Naive thymus-derived CD4-positive, alpha-beta T cell (primary cell): Measurements from ENCODE around the gene UBE2D2. TPM values are rescaled to one million over a fixed set of nuclear protein-coding genes. Genes with fewer than 3 reads are reported as not detected.

Experiments used
- ATAC-seq: fragments of 150-1000 bp; cut with Tn5 transposase; 2 replicates; pipeline ENCODE4 v1.10.0; 2021; ENCODE audit warnings: mild to moderate bottlenecking, moderate library complexity
- CTCF ChIA-PET: fragments of 350-600 bp; sonication (Branson Sonifier 250); formaldehyde crosslinking; loops from one replicate; lab custom pipeline; 2021; ENCODE audit warnings: antibody characterized with exemption; lab: Charles Lee
- POLR2A ChIA-PET: fragments of 350-600 bp; sonication (Branson Sonifier 250); formaldehyde crosslinking; loops from one replicate; lab custom pipeline; 2021; ENCODE audit warnings: antibody characterized with exemption, inconsistent platforms; lab: Charles Lee
- DNase-seq, 9 donors: peaks; one replicate each; pipeline versions ENCODE4 v3.0.0 to v3.0.0-alpha.2; 2020 to 2022; ENCODE audit warnings: mixed read lengths in 1 of 9
- H3K27ac ChIP-seq: one replicate; pipeline ENCODE4 v1.7.0; 2013; ENCODE audit warnings: mild to moderate bottlenecking, low read depth, low read length, moderate library complexity
- H3K27me3 ChIP-seq, 2 donors: one replicate each; pipeline ENCODE4 v1.7.0; 2013; ENCODE audit warnings: low read length in 2 of 2, mild to moderate bottlenecking in 2 of 2, moderate library complexity in 2 of 2; ENCODE audit not compliant: control insufficient read depth in 2 of 2, insufficient read depth in 2 of 2
- H3K36me3 ChIP-seq, 3 experiments: 1 replicate in 2 of 3; 2 replicates in 1 of 3; pipeline ENCODE4 v1.7.0; 2013; ENCODE audit warnings: low read length in 3 of 3, mild to moderate bottlenecking in 3 of 3, moderate library complexity in 1 of 3; ENCODE audit not compliant: insufficient read depth in 3 of 3, control insufficient read depth in 2 of 3
- H3K4me1 ChIP-seq, 2 donors: one replicate each; pipeline ENCODE4 v1.7.0; 2013; ENCODE audit warnings: low read length in 2 of 2, mild to moderate bottlenecking in 2 of 2, moderate library complexity in 1 of 2; ENCODE audit not compliant: control insufficient read depth in 2 of 2, insufficient read depth in 2 of 2
- H3K4me3 ChIP-seq: 2 replicates; pipeline ENCODE4 v1.7.0; 2013; ENCODE audit warnings: mild to moderate bottlenecking, low read length
- H3K9me3 ChIP-seq, 3 experiments: 1 replicate in 2 of 3; 2 replicates in 1 of 3; pipeline ENCODE4 v1.7.0; 2013; ENCODE audit warnings: low read length in 3 of 3; ENCODE audit not compliant: control insufficient read depth in 2 of 3
- H3K27ac Mint-ChIP-seq, 9 donors: one replicate each; pipeline ENCODE4 v1.8.0; 2020 to 2022; ENCODE audit warnings: mixed read lengths in 9 of 9, mild to moderate bottlenecking in 8 of 9, moderate library complexity in 5 of 9, inconsistent platforms in 2 of 9
- H3K27me3 Mint-ChIP-seq, 5 donors: one replicate each; pipeline ENCODE4 v1.8.0; 2021 to 2022; ENCODE audit warnings: mixed read lengths in 5 of 5, mild to moderate bottlenecking in 1 of 5
- H3K36me3 Mint-ChIP-seq, 5 donors: one replicate each; pipeline ENCODE4 v1.8.0; 2020 to 2022; ENCODE audit warnings: mixed read lengths in 5 of 5, mild to moderate bottlenecking in 3 of 5, inconsistent platforms in 1 of 5
- H3K4me1 Mint-ChIP-seq, 7 donors: one replicate each; pipeline ENCODE4 v1.8.0; 2020 to 2022; ENCODE audit warnings: mixed read lengths in 7 of 7, mild to moderate bottlenecking in 3 of 7, inconsistent platforms in 1 of 7
- H3K4me3 Mint-ChIP-seq, 10 donors: one replicate each; pipeline ENCODE4 v1.8.0; 2020 to 2022; ENCODE audit warnings: mild to moderate bottlenecking in 10 of 10, mixed read lengths in 10 of 10, moderate library complexity in 6 of 10, inconsistent platforms in 2 of 10
- H3K9me3 Mint-ChIP-seq, 11 donors: one replicate each; pipeline ENCODE4 v1.8.0; 2020 to 2022; ENCODE audit warnings: mixed read lengths in 11 of 11, mild to moderate bottlenecking in 4 of 11, inconsistent platforms in 1 of 11, moderate library complexity in 1 of 11
- intact Hi-C, 2 donors: fragments of 100-400 bp; cut with micrococcal nuclease; formaldehyde crosslinking; loops; one replicate each; pipeline ENCODE4 v1.15.1; 2023
- polyA plus RNA-seq, 2 donors: library from polyadenylated mRNA; unstranded; fragments of 300-500 nt; fragmentation: Illumina TruSeq; gene quantifications; one replicate each; pipeline ENCODE4 v1.2.3, GENCODE V29; 2021
- total RNA-seq, 6 experiments: library from RNA in 5 of 6; stranded (reverse) in 5 of 6; gene quantifications; 1 replicate in 5 of 6; 2 replicates in 1 of 6; pipeline ENCODE4 v1.2.3 and lab custom pipeline; 2021 to 2026

The UBE2D2 gene
- total and polyA plus RNA-seq, 7 experiments from 2014 or later, result 145 to 343 (median 210) TPM

DNA sequence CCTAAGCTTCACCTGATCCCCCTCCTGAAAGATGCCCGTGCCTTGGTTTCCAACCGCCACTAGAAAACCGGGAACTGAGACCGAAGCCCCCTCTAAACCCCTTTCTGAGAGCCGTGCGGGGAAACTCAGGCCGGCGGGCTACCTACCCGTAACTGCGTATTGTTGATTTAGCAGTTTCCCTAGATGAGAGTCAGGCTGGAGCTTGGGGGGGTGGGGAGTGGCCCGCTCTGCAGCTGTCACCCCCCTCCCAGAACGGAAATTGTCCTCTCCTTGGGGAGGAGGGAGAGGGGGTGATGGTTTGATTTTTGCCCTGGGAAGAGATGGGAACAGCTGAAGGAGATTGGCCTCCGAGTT lies 89.5 kb downstream of the UBE2D2 start:
- Histone ChIP-seq H3K9me3 (no peaks in the 10 kb centered on the region), H3K4me1 (peaks cover 19 to 39% of the 10 kb centered on the region in 2 donors), H3K27ac (no peak overlapping the region), H3K36me3 (no peaks in the 10 kb centered on the region), H3K27me3 (peaks cover 3 to 33% of the 10 kb centered on the region in 2 donors), H3K4me3 (no peak overlapping the region)
- CTCF ChIA-PET, result interaction anchor here (1.0 kb wide), 1 partner anchor 17 kb away, joined by 3 read pairs; no protein-coding TSS in a partner anchor
- ATAC-seq, result no peak
- Mint-ChIP-seq H3K4me1 (peaks cover 10 to 52% (median 38%) of the 10 kb centered on the region in 7 donors), H3K27ac (peak overlapping the region in 1 of 9 donors; percentile 52), H3K27me3 (peaks cover 37 to 72% (median 51%) of the 10 kb centered on the region in 5 donors), H3K4me3 (peak overlapping the region in 8 of 10 donors; percentile 49 to 94 (median 84)), H3K9me3 (peaks cover 0 to 6% (median 0%) of the 10 kb centered on the region in 11 donors), H3K36me3 (peaks cover 0 to 3% (median 0%) of the 10 kb centered on the region in 5 donors)
- POLR2A ChIA-PET, result interaction anchor here (1.6 kb wide), 1 partner anchor 14 kb away, joined by 3 read pairs; no protein-coding TSS in a partner anchor
- no peak for DNase-seq
- intact Hi-C loops, result loop anchor here (1.0 to 2.0 kb wide), 2 partner anchors 14 to 18 kb away; no protein-coding TSS in a partner anchor

DNA sequence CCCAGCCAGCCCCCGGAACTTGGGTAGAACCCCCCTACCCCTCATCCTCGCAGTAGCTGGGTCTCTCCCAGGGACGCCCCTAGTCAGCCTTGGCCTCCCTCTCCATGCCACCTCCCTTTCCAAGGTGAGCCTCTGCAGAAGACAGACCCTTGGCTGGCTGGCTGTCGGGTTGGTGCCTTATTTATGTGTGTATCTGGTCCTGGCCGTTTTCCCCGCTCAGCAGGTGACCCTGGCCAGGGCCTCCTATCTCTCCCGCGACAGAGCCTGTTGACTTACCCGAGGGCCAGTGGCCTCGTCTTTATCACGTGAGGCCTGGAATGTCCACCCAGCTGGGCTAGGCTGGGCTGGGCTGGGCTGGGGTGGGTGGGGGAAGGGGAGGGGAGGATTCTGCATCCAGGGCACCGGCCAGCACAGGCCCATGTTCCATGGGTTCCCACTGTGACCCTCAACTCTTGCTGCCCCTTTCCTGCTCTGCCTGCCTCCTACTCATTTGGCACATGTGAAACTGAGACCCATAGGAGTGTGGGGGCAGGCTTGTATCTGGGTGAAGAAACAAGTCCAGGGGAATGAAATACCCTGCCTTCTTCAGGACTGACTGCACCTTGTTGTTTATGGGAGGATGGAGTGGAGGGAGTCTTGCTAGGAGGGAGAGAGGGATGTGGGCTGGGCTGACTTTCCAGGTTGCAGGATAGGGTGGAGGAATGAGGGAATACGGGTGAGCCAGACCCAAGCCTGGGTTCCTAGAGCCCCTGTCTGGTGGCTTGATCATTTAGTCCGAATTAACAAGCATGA lies 90.1 kb downstream of the UBE2D2 start:
- no peak overlapping the region for H3K4me3 ChIP-seq
- Mint-ChIP-seq H3K27me3 (peaks cover 40 to 67% (median 51%) of the 10 kb centered on the region in 5 donors), H3K36me3 (peaks cover 0 to 3% (median 0%) of the 10 kb centered on the region in 5 donors), H3K4me1 (peaks cover 10 to 52% (median 38%) of the 10 kb centered on the region in 7 donors), H3K27ac (no peak overlapping the region), H3K4me3 (peak overlapping the region in 8 of 10 donors; percentile 38 to 94 (median 84)), H3K9me3 (peaks cover 0 to 6% (median 0%) of the 10 kb centered on the region in 11 donors)
- H3K36me3 ChIP-seq, result no peaks in the 10 kb centered on the region
- peaks cover 3 to 33% of the 10 kb centered on the region in 2 donors for H3K27me3 ChIP-seq
- no peak for ATAC-seq
- DNase-seq, result no peak
- ChIA-PET POLR2A (interaction anchor here (1.6 kb wide), 1 partner anchor 14 kb away, joined by 3 read pairs; no protein-coding TSS in a partner anchor), CTCF (interaction anchor here (1.0 kb wide), 1 partner anchor 18 kb away, joined by 3 read pairs; no protein-coding TSS in a partner anchor)
- H3K27ac ChIP-seq, result no peak overlapping the region
- H3K4me1 ChIP-seq, result peaks cover 19 to 39% of the 10 kb centered on the region in 2 donors
- no peaks in the 10 kb centered on the region for H3K9me3 ChIP-seq
- intact Hi-C loops, result loop anchor here in 1 of 2 donors (2.0 kb wide), 1 partner anchor 18 kb away; no protein-coding TSS in a partner anchor

DNA sequence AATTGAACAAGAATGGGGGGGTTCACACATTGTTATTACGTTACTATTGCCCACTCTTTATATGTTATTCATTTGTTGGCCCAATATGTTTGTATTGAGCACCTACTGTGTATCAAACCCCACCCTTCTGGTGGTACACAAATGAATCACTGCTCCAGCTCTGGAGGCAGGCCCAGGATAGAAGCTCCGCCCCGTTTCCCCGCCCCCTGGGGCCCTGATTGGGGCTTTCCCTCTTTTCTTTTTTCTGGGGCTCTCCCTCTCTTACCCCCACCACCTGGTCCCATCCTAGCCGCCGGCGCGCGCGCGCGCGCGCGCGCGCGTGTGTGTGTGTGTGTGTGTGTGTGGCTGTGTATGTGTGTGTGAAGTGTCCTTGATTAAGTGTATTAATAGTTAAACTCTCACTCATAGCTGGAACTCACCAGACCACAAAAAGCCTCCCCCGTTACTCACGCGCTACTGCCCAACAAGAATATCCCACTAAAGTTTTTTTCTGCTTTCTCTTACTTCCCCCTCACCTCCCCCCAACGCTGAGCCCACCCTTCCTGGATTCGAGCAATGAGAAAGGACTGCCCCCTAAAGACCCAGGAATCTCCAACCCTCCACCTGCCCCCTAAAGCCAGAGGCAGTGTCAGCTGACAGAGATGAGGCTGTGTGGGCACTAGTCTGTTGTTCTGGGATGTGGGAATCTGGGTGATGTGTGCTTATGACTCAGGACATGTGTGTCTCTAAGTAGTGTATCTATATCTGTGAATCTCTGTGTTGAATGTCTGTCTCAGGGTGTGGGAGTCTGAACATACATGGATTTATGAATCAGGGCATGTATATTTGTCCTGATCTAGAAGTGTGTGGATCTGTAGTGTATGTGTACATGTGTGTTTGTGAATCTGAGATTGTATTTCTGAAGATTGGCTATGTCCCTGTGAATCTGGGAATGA lies 91.0 kb downstream of the UBE2D2 start:
- peaks cover 0 to 6% (median 0%) of the 10 kb centered on the region in 11 donors for H3K9me3 Mint-ChIP-seq
- H3K36me3 ChIP-seq, result no peaks in the 10 kb centered on the region
- peaks cover 12 to 44% (median 35%) of the 10 kb centered on the region in 7 donors for H3K4me1 Mint-ChIP-seq
- H3K27me3 Mint-ChIP-seq, result peaks cover 36 to 58% (median 45%) of the 10 kb centered on the region in 5 donors
- peaks cover 19 to 33% of the 10 kb centered on the region in 2 donors for H3K4me1 ChIP-seq
- H3K36me3 Mint-ChIP-seq, result peaks cover 0 to 3% (median 0%) of the 10 kb centered on the region in 5 donors
- DNase-seq (peak in 3 of 9 donors; percentile 39 to 63 (median 54)), ATAC-seq (peak; percentile 66)
- H3K4me3 ChIP-seq, result no peak overlapping the region
- peak overlapping the region in 1 of 9 donors; percentile 3 for H3K27ac Mint-ChIP-seq
- peak overlapping the region in 6 of 10 donors; percentile 5 to 94 (median 20) for H3K4me3 Mint-ChIP-seq
- CTCF ChIA-PET, result interaction anchor here (1.0 to 1.8 kb wide), 2 partner anchors 19 to 41 kb away, joined by 3 read pairs; no protein-coding TSS in a partner anchor
- POLR2A ChIA-PET, result no interaction called here
- intact Hi-C loops, result loop anchor here in 1 of 2 donors (2.0 kb wide), 1 partner anchor 17 kb away; no protein-coding TSS in a partner anchor
- no peak overlapping the region for H3K27ac ChIP-seq
- peaks cover 3 to 30% of the 10 kb centered on the region in 2 donors for H3K27me3 ChIP-seq
- H3K9me3 ChIP-seq, result no peaks in the 10 kb centered on the region

DNA sequence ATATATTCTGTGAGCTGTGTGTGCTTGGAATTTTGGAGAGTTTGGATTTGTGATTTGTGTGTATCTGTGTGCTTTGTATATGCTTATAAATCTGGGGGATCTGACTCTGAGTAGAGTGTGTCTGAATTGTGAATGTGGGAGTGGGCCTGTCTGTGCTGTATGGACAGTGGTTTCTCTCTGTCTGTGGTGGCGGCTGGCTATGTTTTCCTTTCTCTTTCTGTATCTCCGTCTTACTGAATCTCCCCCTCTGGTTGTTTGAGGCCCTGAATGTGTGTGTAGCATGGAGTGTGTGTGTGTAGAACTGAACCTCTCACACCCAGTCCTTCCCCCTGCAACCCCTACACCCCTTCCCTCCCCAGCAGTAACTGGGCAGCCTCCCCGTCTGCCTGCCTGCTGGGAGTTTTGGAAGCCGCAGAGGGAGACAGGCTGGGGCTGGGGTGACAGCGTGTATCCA lies 91.7 kb downstream of the UBE2D2 start:
- intact Hi-C loops, result no loop called here
- Histone ChIP-seq H3K9me3 (no peaks in the 10 kb centered on the region), H3K27ac (no peak overlapping the region), H3K27me3 (peaks cover 3 to 23% of the 10 kb centered on the region in 2 donors), H3K4me3 (no peak overlapping the region), H3K36me3 (no peaks in the 10 kb centered on the region), H3K4me1 (peaks cover 19 to 26% of the 10 kb centered on the region in 2 donors)
- ATAC-seq (peak; percentile 20), DNase-seq (no peak)
- Mint-ChIP-seq H3K27me3 (peaks cover 35 to 51% (median 40%) of the 10 kb centered on the region in 5 donors), H3K4me1 (peaks cover 15 to 44% (median 29%) of the 10 kb centered on the region in 7 donors), H3K9me3 (peaks cover 0 to 3% (median 0%) of the 10 kb centered on the region in 11 donors), H3K36me3 (peaks cover 0 to 3% (median 0%) of the 10 kb centered on the region in 5 donors), H3K27ac (peak overlapping the region in 1 of 9 donors; percentile 3), H3K4me3 (peak overlapping the region in 3 of 10 donors; percentile 5 to 33 (median 7))
- ChIA-PET CTCF (interaction anchor here (1.8 kb wide), 1 partner anchor 41 kb away, joined by 3 read pairs; no protein-coding TSS in a partner anchor), POLR2A (no interaction called here)

DNA sequence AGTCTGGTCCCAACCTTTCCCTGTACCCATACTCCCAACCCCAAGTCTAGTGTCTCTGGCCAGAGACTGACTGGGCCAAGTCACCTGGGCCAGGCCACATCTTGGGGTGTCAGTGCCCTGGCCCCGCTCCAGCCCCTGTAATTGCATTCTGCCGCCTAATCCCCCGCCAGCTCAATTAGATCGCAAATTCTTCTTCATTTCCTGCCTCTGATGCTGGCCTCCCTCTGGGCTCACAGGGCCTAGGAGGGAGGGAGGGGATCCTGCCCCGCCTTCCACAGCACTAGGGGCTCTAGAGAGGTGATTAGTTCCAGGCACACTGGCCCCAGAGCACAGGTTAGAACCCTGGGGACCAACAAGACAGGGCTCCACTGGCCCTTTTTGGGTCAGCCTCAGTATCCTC lies 92.5 kb downstream of the UBE2D2 start:
- Histone ChIP-seq H3K27me3 (peaks cover 3 to 23% of the 10 kb centered on the region in 2 donors), H3K9me3 (no peaks in the 10 kb centered on the region), H3K4me3 (no peak overlapping the region), H3K4me1 (peaks cover 19 to 24% of the 10 kb centered on the region in 2 donors), H3K36me3 (no peaks in the 10 kb centered on the region), H3K27ac (no peak overlapping the region)
- Mint-ChIP-seq H3K27ac (no peak overlapping the region), H3K4me1 (peaks cover 15 to 48% (median 29%) of the 10 kb centered on the region in 7 donors), H3K27me3 (peaks cover 35 to 53% (median 40%) of the 10 kb centered on the region in 5 donors), H3K9me3 (peaks cover 0 to 3% (median 0%) of the 10 kb centered on the region in 11 donors), H3K36me3 (peaks cover 0 to 3% (median 0%) of the 10 kb centered on the region in 5 donors), H3K4me3 (no peak overlapping the region)
- ChIA-PET POLR2A (interaction anchor here (0.6 kb wide), 1 partner anchor 50 kb away, joined by 3 read pairs; no protein-coding TSS in a partner anchor), CTCF (interaction anchor here (1.8 kb wide), 1 partner anchor 40 kb away, joined by 3 read pairs; no protein-coding TSS in a partner anchor)
- DNase-seq, result no peak
- intact Hi-C loops, result no loop called here
- ATAC-seq, result no peak
